ENCODE results near the gene TBC1D7.

TBC1D7 gene

GRCh38 chr6:13272131-13273046, 55.9 kb downstream of the TBC1D7 start:
- no peak for DNase-seq (ENCODE audit: low spot score)

- DNase-seq (ENCODE audit: low spot score) = peak; percentile 56
Observed at GRCh38 chr6:13268913-13269518, 59.3 kb downstream of the TBC1D7 start.

GRCh38 chr6:13267142-13267651, 61.1 kb downstream of the TBC1D7 start:
- DNase-seq (ENCODE audit: low spot score) = no peak

GRCh38 chr6:13263669-13264068, 64.7 kb downstream of the TBC1D7 start:
- no peak for DNase-seq (ENCODE audit: low spot score)

- DNase-seq (ENCODE audit: low spot score) = no peak
Observed at GRCh38 chr6:13262302-13263230, 65.8 kb downstream of the TBC1D7 start.

- DNase-seq (ENCODE audit: low spot score) = no peak
Observed at GRCh38 chr6:13261464-13261994, 66.8 kb downstream of the TBC1D7 start.

GRCh38 chr6:13260831-13261230, 67.5 kb downstream of the TBC1D7 start:
- no peak for DNase-seq (ENCODE audit: low spot score)

- no peak for DNase-seq (ENCODE audit: low spot score)
Observed at GRCh38 chr6:13260101-13260598, 68.2 kb downstream of the TBC1D7 start.

GRCh38 chr6:13259393-13259792, 68.9 kb downstream of the TBC1D7 start:
- DNase-seq (ENCODE audit: low spot score) = no peak

- no peak for DNase-seq (ENCODE audit: low spot score)
Observed at GRCh38 chr6:13256266-13257001, 71.9 kb downstream of the TBC1D7 start.
